SK-N-SH (cell line): ENCODE measurements around the gene TRAF2. TPM values are rescaled to one million over a fixed set of nuclear protein-coding genes. Genes with fewer than 3 reads are reported as not detected.

Experiments used
- CTCF ChIA-PET: fragments of 300-600, 350-600 bp; formaldehyde crosslinking; extraction: SDS; loops from one replicate; lab custom pipeline; 2021; lab: Yijun Ruan, JAX
- POLR2A ChIA-PET: fragments of 350-600 bp; sonication (Branson Sonifier 250); formaldehyde crosslinking; extraction: SDS; loops from one replicate; lab custom pipeline; 2020; ENCODE audit warnings: antibody characterized with exemption, inconsistent platforms; lab: Yijun Ruan, JAX
- DNase-seq: peaks from one replicate; pipeline ENCODE4 v3.0.0; 2012
- H2AFZ ChIP-seq: fragments of 200-600 bp; sonication (generic); 2 replicates; pipeline ENCODE4 v1.8.1; 2016; ENCODE audit warnings: antibody characterized with exemption, mild to moderate bottlenecking, low read depth
- H3F3A ChIP-seq: fragments of 200-600 bp; sonication (generic); replicated peaks from 2 replicates; pipeline ENCODE3; 2016; ENCODE audit warnings: antibody characterized with exemption, mild to moderate bottlenecking; ENCODE audit not compliant: insufficient read depth
- H3K27ac ChIP-seq, 2 experiments: fragments of 200-500 bp in 1 of 2; fragments of 200-600 bp in 1 of 2; sonication (Bioruptor generic) in 1 of 2; sonication (generic), shearing (Covaris generic) in 1 of 2; 2 replicates each; pipeline versions ENCODE4 v1.5.1 to v1.6.1; 2014 to 2016; ENCODE audit warnings: low read depth in 2 of 2, inconsistent platforms in 1 of 2, low read length in 1 of 2, mild to moderate bottlenecking in 1 of 2, mixed read lengths in 1 of 2
- H3K27me3 ChIP-seq: fragments of 200-600 bp; sonication (generic), shearing (Covaris generic); 2 replicates; pipeline ENCODE4 v1.6.1; 2016; ENCODE audit warnings: mixed run types; ENCODE audit not compliant: insufficient read depth
- H3K36me3 ChIP-seq, 2 experiments: fragments of 200-500 bp in 1 of 2; fragments of 200-600 bp in 1 of 2; sonication (Bioruptor generic) in 1 of 2; sonication (generic) in 1 of 2; replicated peaks in 1 of 2; 2 replicates each; pipeline versions ENCODE3 to v1.5.1; 2014 to 2016; ENCODE audit warnings: low read length in 1 of 2, mild to moderate bottlenecking in 1 of 2; ENCODE audit not compliant: insufficient read depth in 2 of 2, control insufficient read depth in 1 of 2
- H3K4me1 ChIP-seq, 2 experiments: fragments of 200-500 bp in 1 of 2; fragments of 200-600 bp in 1 of 2; sonication (Bioruptor generic) in 1 of 2; sonication (generic), shearing (Covaris generic) in 1 of 2; 2 replicates each; pipeline versions ENCODE4 v1.5.1 to v1.6.1; 2014 to 2016; ENCODE audit warnings: low read depth in 1 of 2, low read length in 1 of 2, mixed run types in 1 of 2; ENCODE audit not compliant: insufficient read depth in 2 of 2, control insufficient read depth in 1 of 2
- H3K4me2 ChIP-seq: fragments of 200-600 bp; sonication (generic), shearing (Covaris generic); 2 replicates; pipeline ENCODE4 v1.6.1; 2017; ENCODE audit warnings: mixed run types
- H3K4me3 ChIP-seq, 2 experiments: fragments of 200-500 bp in 1 of 2; fragments of 200-600 bp in 1 of 2; sonication (Bioruptor generic) in 1 of 2; sonication (generic), shearing (Covaris generic) in 1 of 2; 2 replicates each; pipeline versions ENCODE4 v1.5.1 to v1.8.1; 2014 to 2016; ENCODE audit warnings: low read depth in 2 of 2, inconsistent platforms in 1 of 2, low read length in 1 of 2, mild to moderate bottlenecking in 1 of 2, mixed read lengths in 1 of 2, moderate library complexity in 1 of 2
- H3K79me2 ChIP-seq: fragments of 200-600 bp; sonication (generic); 2 replicates; pipeline ENCODE4 v1.8.1; 2017; ENCODE audit warnings: mild to moderate bottlenecking; ENCODE audit not compliant: insufficient read depth
- H3K9ac ChIP-seq: fragments of 200-600 bp; sonication (generic); 2 replicates; pipeline ENCODE4 v1.6.1; 2017; ENCODE audit warnings: mixed run types
- H3K9me2 ChIP-seq: fragments of 200-600 bp; sonication (generic); 2 replicates; pipeline ENCODE4 v1.6.1; 2017; ENCODE audit warnings: mixed run types
- H3K9me3 ChIP-seq: fragments of 200-600 bp; sonication (generic); 2 replicates; pipeline ENCODE4 v1.6.1; 2017; ENCODE audit warnings: mixed run types, mild to moderate bottlenecking, moderate library complexity
- H4K20me1 ChIP-seq: fragments of 200-600 bp; sonication (generic); 2 replicates; pipeline ENCODE4 v1.6.1; 2017; ENCODE audit warnings: mild to moderate bottlenecking, mixed run types; ENCODE audit not compliant: insufficient read depth
- FOXM1 ChIP-seq: IDR thresholded peaks from 2 replicates; pipeline ENCODE4 v1.4.0; 2012; ENCODE audit warnings: low read depth, mild to moderate bottlenecking
- GABPA ChIP-seq: IDR thresholded peaks from 2 replicates; pipeline ENCODE4 v1.4.0; 2012; ENCODE audit warnings: low read depth, mild to moderate bottlenecking
- MXI1 ChIP-seq: IDR thresholded peaks from 2 replicates; pipeline ENCODE4 v1.6.1; 2012; ENCODE audit warnings: mild to moderate bottlenecking, low read depth, low read length, improper control_type of control experiment
- NFIC ChIP-seq: IDR thresholded peaks from 2 replicates; pipeline ENCODE4 v1.4.0; 2012; ENCODE audit warnings: borderline replicate concordance
- RAD21 ChIP-seq: IDR thresholded peaks from 2 replicates; pipeline ENCODE4 v1.6.1; 2012; ENCODE audit warnings: mild to moderate bottlenecking, low read length
- RFX5 ChIP-seq: IDR thresholded peaks from 2 replicates; pipeline ENCODE4 v1.6.1; 2012; ENCODE audit warnings: mild to moderate bottlenecking, improper control_type of control experiment, low read length
- TAF1 ChIP-seq: IDR thresholded peaks from 2 replicates; pipeline ENCODE4 v1.6.1; 2012; ENCODE audit warnings: low read depth, mild to moderate bottlenecking, low read length, moderate library complexity, borderline replicate concordance
- WGBS: methylation state at CpG from one replicate; pipeline ENCODE4 v1.1.6; 2017; ENCODE audit warnings: low lambda C conversion rate; 5-methylcytosine and 5-hydroxymethylcytosine counted together
- polyA plus RNA-seq, 3 experiments: library from polyadenylated mRNA; depleted of rRNA; stranded (reverse); fragments of >200 nt; gene quantifications; 2 replicates each; pipeline ENCODE4 v1.2.3, GENCODE V29; 2012
- TF ChIP-seq, protein P1 (sequence below): IDR thresholded peaks from 2 replicates; pipeline ENCODE4; 2012
- TF ChIP-seq, protein P2 (sequence below): IDR thresholded peaks from 2 replicates; pipeline ENCODE4 v1.4.0; 2012; ENCODE audit warnings: low read depth, borderline replicate concordance
- TF ChIP-seq, protein P3 (sequence below): fragments of 150-350 bp; IDR thresholded peaks from 2 replicates; pipeline ENCODE4 v1.6.1; 2016; ENCODE audit warnings: mild to moderate bottlenecking, low read depth, low read length
- TF ChIP-seq, protein P4 (sequence below): IDR thresholded peaks from 2 replicates; pipeline ENCODE4 v1.6.1; 2012; ENCODE audit warnings: mild to moderate bottlenecking, low read depth, low read length, moderate library complexity

The TRAF2 gene
- polyA plus RNA-seq, 1 of the 3 experiments (the other 2 are of a cell fraction), result 15.4 TPM

DNA sequence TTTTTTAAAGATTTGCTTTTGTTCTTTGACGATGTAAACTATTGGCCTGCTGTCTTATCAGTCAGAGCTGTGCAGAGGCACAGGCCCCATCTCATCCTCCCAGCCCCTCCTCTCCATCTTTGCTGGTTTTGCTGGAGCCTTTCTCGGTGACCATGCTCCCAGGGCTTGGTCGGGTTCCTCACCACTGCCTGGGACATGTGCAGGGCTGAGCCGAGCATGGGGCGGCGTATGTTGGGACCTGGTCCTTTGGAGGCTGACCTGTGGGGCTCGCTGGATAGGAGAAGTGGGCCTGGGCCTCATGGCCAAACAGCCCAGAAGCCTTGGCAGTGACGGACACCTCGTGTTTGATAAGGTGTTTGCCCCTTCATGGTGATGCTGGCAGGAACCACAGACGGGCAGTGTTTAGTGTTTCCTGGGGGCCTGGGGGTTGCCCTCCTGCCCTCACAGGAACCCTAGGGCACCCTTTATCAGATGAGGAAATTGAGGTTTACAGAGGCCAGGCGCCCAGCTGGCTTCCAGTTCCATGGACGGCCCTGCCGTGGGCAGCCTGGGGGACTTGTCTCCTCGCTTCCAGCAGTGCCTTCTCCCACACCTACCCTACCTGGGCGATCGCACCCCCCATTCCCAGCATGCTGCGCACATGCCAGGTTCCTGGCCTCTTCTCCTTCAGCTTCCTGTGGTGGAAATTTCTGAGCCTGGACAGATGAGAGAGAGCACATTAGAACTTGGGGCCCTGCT lies 27.6 kb downstream of the TRAF2 start:
- WGBS, result 89% methylated on average over 15 of the region's 17 CpGs
- Histone ChIP-seq H3K9ac (no peak overlapping the region), H3K27me3 (no peaks in the 10 kb centered on the region), H2AFZ (no peak overlapping the region), H3F3A (no peaks in the 10 kb centered on the region), H3K4me3 (no peak overlapping the region), H4K20me1 (no peaks in the 10 kb centered on the region), H3K4me2 (no peak overlapping the region)
- no peak for DNase-seq
- POLR2A ChIA-PET, result no interaction called here
- CTCF ChIA-PET, result interaction anchor here (1.0 kb wide), 1 partner anchor 34 kb away, joined by 3 read pairs; no protein-coding TSS in a partner anchor
- no peak for TF ChIP-seq RAD21
- TF ChIP-seq, protein P1, sequence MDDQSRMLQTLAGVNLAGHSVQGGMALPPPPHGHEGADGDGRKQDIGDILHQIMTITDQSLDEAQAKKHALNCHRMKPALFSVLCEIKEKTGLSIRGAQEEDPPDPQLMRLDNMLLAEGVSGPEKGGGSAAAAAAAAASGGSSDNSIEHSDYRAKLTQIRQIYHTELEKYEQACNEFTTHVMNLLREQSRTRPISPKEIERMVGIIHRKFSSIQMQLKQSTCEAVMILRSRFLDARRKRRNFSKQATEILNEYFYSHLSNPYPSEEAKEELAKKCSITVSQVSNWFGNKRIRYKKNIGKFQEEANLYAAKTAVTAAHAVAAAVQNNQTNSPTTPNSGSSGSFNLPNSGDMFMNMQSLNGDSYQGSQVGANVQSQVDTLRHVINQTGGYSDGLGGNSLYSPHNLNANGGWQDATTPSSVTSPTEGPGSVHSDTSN, result no peak
- TF ChIP-seq, protein P2, sequence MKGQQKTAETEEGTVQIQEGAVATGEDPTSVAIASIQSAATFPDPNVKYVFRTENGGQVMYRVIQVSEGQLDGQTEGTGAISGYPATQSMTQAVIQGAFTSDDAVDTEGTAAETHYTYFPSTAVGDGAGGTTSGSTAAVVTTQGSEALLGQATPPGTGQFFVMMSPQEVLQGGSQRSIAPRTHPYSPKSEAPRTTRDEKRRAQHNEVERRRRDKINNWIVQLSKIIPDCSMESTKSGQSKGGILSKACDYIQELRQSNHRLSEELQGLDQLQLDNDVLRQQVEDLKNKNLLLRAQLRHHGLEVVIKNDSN, result no peak
- no peak for TF ChIP-seq MXI1
- TF ChIP-seq, protein P3, sequence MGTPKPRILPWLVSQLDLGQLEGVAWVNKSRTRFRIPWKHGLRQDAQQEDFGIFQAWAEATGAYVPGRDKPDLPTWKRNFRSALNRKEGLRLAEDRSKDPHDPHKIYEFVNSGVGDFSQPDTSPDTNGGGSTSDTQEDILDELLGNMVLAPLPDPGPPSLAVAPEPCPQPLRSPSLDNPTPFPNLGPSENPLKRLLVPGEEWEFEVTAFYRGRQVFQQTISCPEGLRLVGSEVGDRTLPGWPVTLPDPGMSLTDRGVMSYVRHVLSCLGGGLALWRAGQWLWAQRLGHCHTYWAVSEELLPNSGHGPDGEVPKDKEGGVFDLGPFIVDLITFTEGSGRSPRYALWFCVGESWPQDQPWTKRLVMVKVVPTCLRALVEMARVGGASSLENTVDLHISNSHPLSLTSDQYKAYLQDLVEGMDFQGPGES, result no peak
- no peak for TF ChIP-seq RFX5
- TF ChIP-seq, protein P4, sequence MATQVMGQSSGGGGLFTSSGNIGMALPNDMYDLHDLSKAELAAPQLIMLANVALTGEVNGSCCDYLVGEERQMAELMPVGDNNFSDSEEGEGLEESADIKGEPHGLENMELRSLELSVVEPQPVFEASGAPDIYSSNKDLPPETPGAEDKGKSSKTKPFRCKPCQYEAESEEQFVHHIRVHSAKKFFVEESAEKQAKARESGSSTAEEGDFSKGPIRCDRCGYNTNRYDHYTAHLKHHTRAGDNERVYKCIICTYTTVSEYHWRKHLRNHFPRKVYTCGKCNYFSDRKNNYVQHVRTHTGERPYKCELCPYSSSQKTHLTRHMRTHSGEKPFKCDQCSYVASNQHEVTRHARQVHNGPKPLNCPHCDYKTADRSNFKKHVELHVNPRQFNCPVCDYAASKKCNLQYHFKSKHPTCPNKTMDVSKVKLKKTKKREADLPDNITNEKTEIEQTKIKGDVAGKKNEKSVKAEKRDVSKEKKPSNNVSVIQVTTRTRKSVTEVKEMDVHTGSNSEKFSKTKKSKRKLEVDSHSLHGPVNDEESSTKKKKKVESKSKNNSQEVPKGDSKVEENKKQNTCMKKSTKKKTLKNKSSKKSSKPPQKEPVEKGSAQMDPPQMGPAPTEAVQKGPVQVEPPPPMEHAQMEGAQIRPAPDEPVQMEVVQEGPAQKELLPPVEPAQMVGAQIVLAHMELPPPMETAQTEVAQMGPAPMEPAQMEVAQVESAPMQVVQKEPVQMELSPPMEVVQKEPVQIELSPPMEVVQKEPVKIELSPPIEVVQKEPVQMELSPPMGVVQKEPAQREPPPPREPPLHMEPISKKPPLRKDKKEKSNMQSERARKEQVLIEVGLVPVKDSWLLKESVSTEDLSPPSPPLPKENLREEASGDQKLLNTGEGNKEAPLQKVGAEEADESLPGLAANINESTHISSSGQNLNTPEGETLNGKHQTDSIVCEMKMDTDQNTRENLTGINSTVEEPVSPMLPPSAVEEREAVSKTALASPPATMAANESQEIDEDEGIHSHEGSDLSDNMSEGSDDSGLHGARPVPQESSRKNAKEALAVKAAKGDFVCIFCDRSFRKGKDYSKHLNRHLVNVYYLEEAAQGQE, result no peak
- TF ChIP-seq NFIC, result no peak
- no peak for TF ChIP-seq FOXM1
- no peak for TF ChIP-seq GABPA
- no peak for TF ChIP-seq TAF1
- TF ChIP-seq, all 33 proteins: peak for 0
- H3K36me3 ChIP-seq, result peaks cover 0 to 28% of the 10 kb centered on the region in 2 experiments
- H3K9me3 ChIP-seq, result no peaks in the 10 kb centered on the region
- no peaks in the 10 kb centered on the region for H3K4me1 ChIP-seq
- H3K79me2 ChIP-seq, result no peaks in the 10 kb centered on the region
- H3K9me2 ChIP-seq, result no peaks in the 10 kb centered on the region
- no peak overlapping the region for H3K27ac ChIP-seq
